HL-60 (cell line): Measurements from ENCODE around the gene SPRYD3.

ENCODE experiments used
- CTCF ChIP-seq: IDR thresholded peaks from one replicate; pipeline ENCODE4 v1.5.1; 2011; ENCODE audit warnings: low read length, control low read depth, inconsistent platforms; ENCODE audit not compliant: insufficient read depth
- POLR2AphosphoS5 ChIP-seq: IDR thresholded peaks from 2 replicates; pipeline ENCODE4 v1.6.1; 2012; ENCODE audit warnings: low read depth
- REST ChIP-seq: IDR thresholded peaks from 2 replicates; pipeline ENCODE4 v1.6.1; 2012; ENCODE audit warnings: low read depth; ENCODE audit not compliant: insufficient replicate concordance

GRCh38 chr12:53123578-53124351, 44.6 kb upstream of the SPRYD3 start:
- no peak for TF ChIP-seq POLR2AphosphoS5
- TF ChIP-seq CTCF, result no peak
- TF ChIP-seq REST, result no peak
